ENCODE measurements around the gene FDX1.

FDX1 gene

DNA sequence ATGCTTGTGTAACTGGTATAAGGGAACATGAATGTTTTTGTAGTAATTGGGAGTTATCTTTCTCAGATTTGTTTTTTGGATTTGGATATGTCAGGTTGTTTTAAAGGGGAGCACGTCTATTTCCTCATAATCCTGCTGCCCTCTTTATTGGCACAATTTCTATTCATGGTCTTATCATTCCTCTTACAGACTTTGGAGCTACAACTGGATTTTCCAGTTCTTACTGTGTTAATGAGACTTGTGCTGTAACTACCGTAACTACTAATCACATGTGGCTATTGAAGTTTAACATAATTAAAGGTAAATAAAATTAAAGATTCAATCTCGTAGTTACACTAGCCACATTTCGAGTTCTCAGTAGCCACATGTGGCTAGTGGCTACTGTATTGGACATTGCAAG lies 1.9 kb downstream of the FDX1 start:
- DNase-seq = no peak

GRCh38 chr11:110432713-110433392 lies 3.1 kb downstream of the FDX1 start:
- DNase-seq = no peak

DNA sequence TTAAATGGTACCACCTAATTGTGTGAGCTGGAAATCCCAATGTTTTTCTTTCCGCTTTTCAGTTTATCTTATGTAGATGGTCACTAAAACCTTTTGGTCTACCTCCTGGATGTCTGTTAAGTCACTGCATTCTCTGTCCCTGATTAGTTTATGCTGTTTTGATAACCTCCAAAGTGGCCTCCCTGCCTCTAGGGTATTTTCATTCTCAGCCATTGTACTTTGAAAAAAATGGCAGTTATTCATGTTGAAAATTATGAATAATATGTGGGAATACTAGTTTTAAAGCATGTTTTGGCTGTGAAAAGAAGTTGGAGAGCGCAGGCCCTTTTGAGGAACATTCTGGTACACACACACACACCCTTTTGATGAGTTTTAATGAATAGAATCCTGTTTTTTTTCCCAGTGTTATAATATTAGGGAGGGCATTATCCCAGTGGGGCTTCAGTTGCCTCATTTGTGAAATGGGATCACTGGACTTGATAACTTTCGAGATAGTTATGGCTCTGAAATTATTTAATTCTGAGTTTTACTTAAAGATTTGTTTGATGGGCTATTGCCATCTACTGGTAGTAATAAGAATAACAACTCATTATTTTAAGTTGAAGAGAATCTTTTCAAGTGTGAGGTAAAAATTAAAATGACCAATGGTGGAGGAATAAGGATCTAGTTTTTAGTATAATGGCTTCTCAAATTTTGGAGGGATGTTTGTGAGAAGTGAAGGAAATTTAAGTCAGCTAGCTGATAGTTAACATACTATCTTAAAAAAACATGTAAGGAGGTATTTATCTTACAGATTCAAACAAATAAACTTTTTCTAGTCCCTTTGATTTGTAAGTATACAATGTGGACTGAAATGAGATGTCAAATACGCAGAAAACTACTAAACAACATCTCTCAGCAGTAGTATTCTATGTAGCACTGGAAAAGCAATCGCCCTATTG lies 3.9 kb downstream of the FDX1 start:
- peak; percentile 77 for DNase-seq

GRCh38 chr11:110434952-110435779 lies 5.4 kb downstream of the FDX1 start:
- DNase-seq = peak; percentile 34

DNA sequence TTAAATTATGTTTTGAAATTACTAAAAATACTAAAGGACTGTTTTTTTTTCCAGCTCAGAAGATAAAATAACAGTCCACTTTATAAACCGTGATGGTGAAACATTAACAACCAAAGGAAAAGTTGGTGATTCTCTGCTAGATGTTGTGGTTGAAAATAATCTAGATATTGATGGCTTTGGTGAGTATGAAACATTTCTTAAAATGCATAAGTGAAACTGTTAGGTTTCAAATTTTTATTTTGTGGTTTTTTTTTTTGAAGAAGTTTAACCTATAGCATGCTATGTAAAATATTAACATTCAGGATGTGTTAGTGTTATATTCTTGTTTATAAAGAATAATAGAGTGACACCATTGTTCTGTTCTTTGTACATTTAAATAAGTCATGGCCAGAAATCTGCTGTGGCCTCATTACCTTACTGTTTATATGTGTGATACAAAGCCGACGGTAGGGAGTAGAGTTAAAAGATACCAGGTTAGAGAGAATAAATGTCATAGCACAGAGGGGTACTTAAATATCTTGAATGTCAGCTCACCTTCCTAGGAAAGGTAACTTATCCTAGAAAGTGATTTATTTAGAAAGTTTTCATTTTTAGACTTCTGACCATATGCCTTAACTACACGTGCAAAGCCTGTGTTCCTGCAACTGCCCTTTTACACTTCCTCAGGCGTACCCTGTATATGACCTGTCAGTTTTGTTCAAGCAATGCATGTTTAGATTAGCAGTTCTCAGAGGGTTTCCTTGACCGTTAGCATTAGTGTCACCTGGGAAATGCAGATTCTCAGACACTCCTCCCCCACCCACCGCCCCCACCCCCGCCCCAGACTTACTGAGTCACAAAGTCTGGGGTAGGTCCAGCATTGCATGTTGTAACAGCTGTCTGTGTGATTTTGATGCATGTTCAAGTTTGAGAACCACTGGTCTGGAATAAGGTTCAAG lies 6.3 kb downstream of the FDX1 start:
- DNase-seq = no peak

DNA sequence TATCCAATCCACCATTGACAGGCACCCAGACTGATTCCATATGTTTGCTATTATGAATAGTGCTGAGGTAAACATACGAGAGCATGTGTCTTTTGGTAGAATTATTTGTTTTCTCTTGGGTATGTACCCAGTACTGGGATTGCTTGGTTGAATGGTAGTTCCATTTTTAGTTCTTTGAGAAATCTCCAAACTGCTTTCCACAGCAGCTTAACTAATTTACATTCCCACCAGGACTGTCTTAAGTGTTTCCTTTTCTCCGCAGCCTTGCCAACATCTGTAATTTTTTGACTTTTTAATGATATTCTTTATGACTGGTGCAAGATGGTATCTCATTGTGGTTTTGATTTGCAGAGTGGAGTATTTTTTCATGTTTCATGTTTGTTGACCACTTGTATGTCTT lies 8.3 kb downstream of the FDX1 start:
- DNase-seq = no peak

GRCh38 chr11:110445437-110445836 lies 15.7 kb downstream of the FDX1 start:
- no peak for DNase-seq

GRCh38 chr11:110446061-110446460 lies 16.3 kb downstream of the FDX1 start:
- no peak for DNase-seq

DNA sequence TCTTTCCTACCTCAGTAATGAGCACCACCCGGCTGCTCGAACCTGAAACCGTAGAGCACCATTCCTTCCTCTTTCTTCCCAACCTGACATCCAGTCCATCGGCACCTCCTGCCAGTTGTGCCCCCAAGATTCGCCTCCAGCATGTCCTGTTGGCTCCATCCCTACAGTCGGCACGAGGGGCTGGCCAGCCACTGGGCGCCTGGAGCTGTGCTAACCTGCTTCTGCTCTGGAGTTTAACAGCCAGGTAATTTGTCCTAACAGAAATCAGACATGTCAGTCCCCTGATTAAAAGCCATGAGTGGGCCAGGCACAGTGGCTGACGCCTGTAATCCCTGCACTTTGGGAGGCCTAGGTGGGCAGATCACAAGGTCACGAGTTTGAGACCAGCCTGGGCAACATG lies 16.8 kb downstream of the FDX1 start:
- DNase-seq = no peak

- peak; percentile 47 for DNase-seq
These were observed 17.6 kb downstream of the FDX1 start for GRCh38 chr11:110447343-110447742.

GRCh38 chr11:110447897-110448745 lies 18.4 kb downstream of the FDX1 start:
- peak; percentile 15 for DNase-seq

DNA sequence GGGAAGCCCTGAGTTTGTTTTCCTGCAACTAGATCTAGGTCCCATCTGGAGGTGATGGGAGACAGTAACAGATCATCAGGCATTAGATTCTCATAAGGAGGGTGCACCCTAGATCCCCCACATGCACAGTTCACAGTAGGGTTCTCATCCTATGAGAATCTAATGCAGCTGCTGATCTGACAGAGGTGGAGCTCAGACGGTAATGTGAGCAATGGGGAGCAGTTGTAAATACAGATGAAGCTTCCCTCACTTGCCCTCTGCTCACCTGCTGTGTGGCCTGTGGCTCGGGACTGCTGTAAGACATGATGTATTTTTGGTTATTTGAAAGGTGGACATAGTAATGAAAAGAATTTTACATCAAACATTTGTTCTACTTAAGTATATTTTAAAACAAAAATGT lies 20.5 kb downstream of the FDX1 start:
- DNase-seq = no peak

DNA sequence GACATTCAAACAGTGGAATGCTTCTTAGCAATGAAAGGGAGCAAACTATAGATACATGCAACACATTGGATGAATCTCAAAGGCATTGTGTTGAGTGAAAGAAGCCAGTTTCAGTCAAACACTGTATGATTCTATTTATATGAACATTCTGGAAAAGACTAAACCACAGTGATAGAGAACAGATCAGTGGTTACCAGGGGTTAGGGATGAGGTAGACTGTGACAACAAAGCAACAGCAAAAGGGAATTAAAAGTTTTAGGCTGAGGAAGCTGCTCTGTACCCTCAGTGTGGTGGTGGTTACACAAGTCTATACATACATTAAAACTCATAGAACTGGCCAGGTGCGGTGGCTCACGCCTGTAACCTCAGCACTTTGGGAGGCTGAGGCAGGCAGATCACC lies 23.0 kb downstream of the FDX1 start:
- no peak for DNase-seq

GRCh38 chr11:110453684-110454354 lies 24.1 kb downstream of the FDX1 start:
- DNase-seq = no peak

DNA sequence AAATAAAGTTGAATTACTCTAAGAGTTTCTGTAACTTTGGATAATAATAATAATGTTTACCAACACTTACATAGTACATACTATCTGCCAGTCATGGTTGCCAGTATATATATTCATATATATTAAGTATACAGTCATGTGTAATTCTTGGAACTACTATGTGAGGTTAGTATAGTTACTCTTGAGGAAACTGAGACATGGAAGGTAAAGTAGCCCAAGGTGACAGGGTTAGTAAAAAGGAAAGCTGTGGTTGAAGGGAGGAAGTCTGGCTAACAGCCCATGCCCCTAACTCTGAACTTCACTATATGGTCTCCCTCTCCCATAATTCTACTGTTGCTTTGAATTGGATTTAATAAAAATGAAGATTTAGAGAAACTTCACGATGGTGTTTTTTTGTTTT lies 24.9 kb downstream of the FDX1 start:
- DNase-seq = no peak

GRCh38 chr11:110455718-110456117 lies 26.0 kb downstream of the FDX1 start:
- no peak for DNase-seq

DNA sequence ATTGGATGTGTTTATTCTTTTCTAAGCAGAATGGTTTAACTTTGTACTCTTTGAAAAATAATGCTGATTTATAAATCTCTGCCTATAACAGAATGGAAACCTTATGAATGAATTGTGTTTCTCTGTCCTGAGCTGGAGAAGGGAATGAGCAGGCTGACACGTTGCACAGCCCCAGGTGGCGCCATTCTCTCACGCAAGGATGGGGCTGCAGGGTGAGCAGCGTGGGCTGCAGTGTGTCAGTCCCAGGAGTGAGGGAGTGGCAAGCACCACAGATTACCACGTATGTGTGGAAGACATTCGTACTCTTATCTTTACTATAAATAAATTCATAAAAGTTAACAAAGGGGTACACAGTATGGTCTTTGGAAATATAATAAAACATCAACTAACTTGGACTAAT lies 33.4 kb downstream of the FDX1 start:
- DNase-seq = peak; percentile 76

- peak; percentile 28 for DNase-seq
These were observed 35.5 kb downstream of the FDX1 start for GRCh38 chr11:110465231-110465630.

GRCh38 chr11:110467556-110467955 lies 37.8 kb downstream of the FDX1 start:
- no peak for DNase-seq

- no peak for DNase-seq
These were observed 38.4 kb downstream of the FDX1 start for GRCh38 chr11:110468121-110468520.

DNA sequence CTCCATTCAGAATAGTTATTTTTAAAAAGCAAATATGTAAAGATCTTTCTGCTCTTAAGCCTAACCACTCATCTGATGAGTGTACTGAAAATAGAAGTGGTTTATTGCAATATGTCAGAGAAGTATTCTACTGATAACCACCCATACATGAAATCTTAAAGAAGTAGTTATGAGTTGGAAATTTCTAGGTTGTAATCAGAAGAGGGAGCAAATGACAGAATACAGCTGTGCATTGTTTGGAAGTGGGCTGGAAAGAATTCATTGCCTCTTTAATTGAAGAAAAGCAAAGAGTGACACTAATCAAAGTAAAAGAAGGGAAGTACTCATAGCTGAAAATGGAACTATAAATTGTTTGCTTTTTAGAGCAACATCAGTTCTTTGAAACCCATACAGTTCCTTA lies 39.4 kb downstream of the FDX1 start:
- no peak for DNase-seq
